HG03175 (cell line): ENCODE results near the gene SORBS2.
"Not testable (repeated sequence)": the region's sequence is repeated elsewhere in the genome, so short reads cannot be mapped to it uniquely, and the experiment has no call there.

Experiments
- ATAC-seq: cut with Tn5 transposase; IDR thresholded peaks from one replicate; pipeline ENCODE4 v1.9.1; 2021; ENCODE audit warnings: mild to moderate bottlenecking, moderate library complexity; ENCODE audit not compliant: unreplicated experiment

The SORBS2 gene

GRCh38 chr4:185564349-185564748, 247.6 kb downstream of the SORBS2 start:
- ATAC-seq: no peak

GRCh38 chr4:185562531-185562930, 249.5 kb downstream of the SORBS2 start:
- no peak for ATAC-seq

GRCh38 chr4:185560316-185560715, 251.7 kb downstream of the SORBS2 start:
- ATAC-seq: no peak

GRCh38 chr4:185559915-185560281, 252.1 kb downstream of the SORBS2 start:
- no peak for ATAC-seq

- not testable (repeated sequence) for ATAC-seq
Measured at GRCh38 chr4:185559251-185559914, 252.6 kb downstream of the SORBS2 start.

GRCh38 chr4:185554365-185555126, 257.4 kb downstream of the SORBS2 start:
- ATAC-seq: no peak

- ATAC-seq: no peak
Measured at GRCh38 chr4:185552254-185552653, 259.7 kb downstream of the SORBS2 start.

GRCh38 chr4:185550933-185551332, 261.1 kb downstream of the SORBS2 start:
- ATAC-seq: no peak

GRCh38 chr4:185549095-185549639, 262.8 kb downstream of the SORBS2 start:
- no peak for ATAC-seq

GRCh38 chr4:185548587-185548986, 263.4 kb downstream of the SORBS2 start:
- ATAC-seq: no peak

GRCh38 chr4:185546335-185546734, 265.7 kb downstream of the SORBS2 start:
- ATAC-seq: no peak

GRCh38 chr4:185542626-185543315, 269.2 kb downstream of the SORBS2 start:
- ATAC-seq: no peak

- no peak for ATAC-seq
Measured at GRCh38 chr4:185541251-185541727, 270.7 kb downstream of the SORBS2 start.

GRCh38 chr4:185540487-185541120, 271.4 kb downstream of the SORBS2 start:
- ATAC-seq: no peak

- ATAC-seq: no peak
Measured at GRCh38 chr4:185540040-185540439, 272.0 kb downstream of the SORBS2 start.

- ATAC-seq: no peak
Measured at GRCh38 chr4:185538806-185539205, 273.2 kb downstream of the SORBS2 start.

GRCh38 chr4:185536411-185536709, 275.6 kb downstream of the SORBS2 start:
- ATAC-seq: no peak

- ATAC-seq: no peak
Measured at GRCh38 chr4:185535612-185536410, 276.2 kb downstream of the SORBS2 start.
